Astrocyte of the hippocampus (primary cell): Measurements from ENCODE around the gene GPRIN3.

Source experiments
- DNase-seq: peaks from one replicate; pipeline ENCODE4 v3.0.0; 2011; ENCODE audit warnings: low read depth, low spot score

The GPRIN3 gene

GRCh38 chr4:89307446-89308160, at the start of gene GPRIN3:
GPRIN3 (minus strand) TSS chr4:89307800; CDS start chr4:89250110, 57,690 bp downstream.
- peak; percentile 64 for DNase-seq

DNA sequence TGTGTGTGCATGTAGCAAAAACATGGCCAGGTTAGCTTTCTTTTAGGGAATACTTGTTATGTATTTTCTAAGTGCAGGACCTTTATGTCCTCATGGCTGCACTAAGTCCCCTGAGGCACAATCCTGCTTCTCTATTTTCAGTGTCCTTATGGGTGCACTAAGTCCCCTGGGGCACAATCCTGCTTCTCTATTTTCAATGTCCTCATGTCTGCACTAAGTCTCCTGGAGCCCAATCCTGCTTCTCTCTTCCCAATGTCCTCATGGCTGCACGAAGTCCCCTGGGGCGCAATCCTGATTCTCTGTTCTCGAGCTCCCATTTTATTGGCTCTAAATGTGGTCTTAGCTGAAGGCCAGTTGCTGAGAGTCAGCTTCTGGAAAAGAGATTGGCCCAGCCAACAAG, 49.7 kb upstream of the GPRIN3 start:
- DNase-seq: no peak

GRCh38 chr4:89356086-89356485, 48.5 kb upstream of the GPRIN3 start:
- peak; percentile 33 for DNase-seq

- DNase-seq: no peak
These were observed 45.9 kb upstream of the GPRIN3 start for GRCh38 chr4:89353514-89353913.

GRCh38 chr4:89352541-89352940, 44.9 kb upstream of the GPRIN3 start:
- no peak for DNase-seq

DNA sequence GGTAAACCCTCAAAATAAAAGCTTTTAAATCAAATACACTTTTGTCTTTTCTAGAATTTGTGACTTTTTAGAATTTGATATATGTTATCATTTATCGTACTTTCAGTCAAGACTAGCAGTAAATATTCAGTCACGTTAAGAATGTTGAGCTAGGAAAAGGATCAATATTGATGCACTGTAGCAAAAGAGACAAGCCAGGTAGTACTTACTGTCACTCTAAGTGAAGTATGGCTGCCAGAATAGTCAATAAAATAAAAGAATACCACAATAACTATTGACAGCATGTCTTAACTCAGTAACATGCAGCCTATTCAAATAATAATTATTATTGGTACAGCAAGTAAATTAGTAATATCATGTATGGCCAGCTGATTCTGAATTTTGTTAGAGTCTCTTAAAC, 43.6 kb upstream of the GPRIN3 start:
- DNase-seq: no peak

DNA sequence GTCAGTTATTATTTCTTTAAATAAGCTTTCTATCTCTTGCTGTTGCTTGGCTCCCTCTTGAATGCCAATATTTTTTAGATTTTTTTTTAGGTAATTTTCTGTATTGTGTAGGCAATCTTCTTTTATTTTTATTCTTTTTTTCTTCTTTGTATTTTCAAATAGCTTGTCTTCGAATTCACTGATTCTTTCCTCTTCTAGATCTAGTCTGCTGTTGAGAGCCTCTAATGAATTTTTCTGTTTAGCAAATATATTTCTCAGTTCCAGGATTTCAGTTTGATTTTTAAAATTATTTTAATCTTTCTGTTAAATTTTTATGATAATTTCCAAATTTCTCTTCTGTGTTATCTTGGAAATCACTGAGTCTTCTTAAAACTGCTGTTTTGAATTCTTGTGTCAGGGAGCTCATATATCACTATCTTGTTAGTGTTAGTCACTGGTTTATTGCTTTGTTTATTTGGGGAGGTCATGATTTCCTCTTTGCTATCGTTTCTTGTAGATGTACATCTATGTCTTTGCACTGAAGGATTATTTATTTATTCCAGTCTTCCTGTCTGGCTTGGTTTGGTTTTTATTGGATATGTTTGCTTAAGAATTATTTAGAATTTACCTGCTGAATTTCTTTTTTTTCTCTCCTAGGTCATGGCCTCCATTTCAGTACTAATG, 39.9 kb upstream of the GPRIN3 start:
- no peak for DNase-seq

GRCh38 chr4:89344571-89344970, 37.0 kb upstream of the GPRIN3 start:
- DNase-seq: no peak

GRCh38 chr4:89338206-89338605, 30.6 kb upstream of the GPRIN3 start:
- no peak for DNase-seq

- no peak for DNase-seq
These were observed 30.1 kb upstream of the GPRIN3 start for GRCh38 chr4:89337681-89338080.

GRCh38 chr4:89336818-89337420, 29.3 kb upstream of the GPRIN3 start:
- DNase-seq: no peak

DNA sequence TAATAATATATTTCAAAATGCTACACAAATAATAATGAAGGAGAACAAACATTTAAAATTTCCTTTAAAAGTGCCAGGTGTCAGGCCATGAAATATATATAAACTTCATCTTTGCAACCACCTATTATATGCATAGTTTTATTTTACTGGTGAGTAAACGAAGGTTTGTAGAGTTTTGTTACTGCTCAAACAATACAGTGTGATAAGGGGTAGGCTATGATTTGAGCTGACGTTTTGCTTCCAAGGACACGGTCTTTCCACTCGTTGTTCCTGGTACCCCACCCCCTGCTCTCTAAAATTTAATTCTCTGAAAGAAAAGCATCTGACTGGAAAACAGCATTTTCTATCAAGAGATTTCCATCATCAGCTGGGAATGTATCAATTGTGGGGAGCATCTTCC, 27.2 kb upstream of the GPRIN3 start:
- DNase-seq: no peak

DNA sequence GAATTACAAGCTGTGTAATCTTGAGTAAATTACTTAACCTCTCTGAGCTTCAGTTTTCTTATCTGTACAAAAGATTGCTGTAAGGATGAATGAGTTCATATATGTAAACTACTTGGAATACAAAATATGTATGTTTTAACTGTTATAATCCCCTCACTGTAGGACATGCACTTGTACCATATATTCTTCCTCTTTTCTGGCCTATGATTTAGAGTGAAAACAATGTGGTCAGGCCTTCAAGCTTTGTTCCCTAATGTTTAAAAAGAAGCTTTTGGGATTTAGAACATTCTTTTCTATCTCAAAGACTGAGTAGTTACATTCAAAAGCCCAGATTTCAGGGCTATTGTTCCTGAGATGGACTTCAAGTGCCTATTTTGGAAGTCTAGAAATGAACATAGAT, 26.7 kb upstream of the GPRIN3 start:
- DNase-seq: no peak

DNA sequence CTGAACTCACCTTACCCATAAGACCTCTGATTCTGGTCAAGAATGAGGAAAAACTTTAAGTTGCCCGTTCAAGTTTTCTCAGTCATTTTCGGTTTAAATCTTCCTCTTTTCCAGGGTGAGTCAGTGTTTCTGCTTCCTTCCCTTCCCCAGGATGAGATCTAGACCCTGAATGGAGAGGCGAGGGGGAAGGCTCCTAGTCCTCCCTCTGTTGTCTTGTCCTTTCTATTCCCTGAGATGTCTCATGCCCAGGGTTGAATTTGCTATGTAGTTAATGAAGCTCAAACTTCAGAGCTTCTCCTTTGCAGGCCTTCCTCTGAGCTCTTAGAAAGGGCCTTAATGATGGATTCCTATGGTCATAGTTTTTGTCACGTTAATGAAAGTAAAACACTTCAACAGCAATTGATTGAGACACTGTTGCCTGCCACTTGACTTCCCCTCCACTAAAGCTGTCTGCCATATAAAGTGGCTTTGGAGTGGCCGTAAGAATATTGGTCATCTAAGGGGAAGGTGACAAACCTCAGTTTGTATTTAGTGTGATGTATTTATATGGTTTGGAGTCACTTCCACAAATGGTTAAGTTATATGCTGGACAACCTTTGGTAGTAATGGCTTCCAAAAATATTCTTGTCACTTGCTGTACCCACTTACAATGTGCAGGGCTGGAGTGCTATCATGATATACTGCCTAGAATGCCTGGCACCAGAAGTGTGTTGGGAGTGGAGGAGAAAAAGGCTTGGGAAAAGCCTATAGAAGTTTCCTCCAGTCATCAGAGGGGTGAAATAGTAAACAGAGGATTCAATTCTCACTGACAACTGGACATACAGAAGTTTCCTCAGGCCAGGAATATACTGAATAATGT, 24.3 kb upstream of the GPRIN3 start:
- DNase-seq: no peak

DNA sequence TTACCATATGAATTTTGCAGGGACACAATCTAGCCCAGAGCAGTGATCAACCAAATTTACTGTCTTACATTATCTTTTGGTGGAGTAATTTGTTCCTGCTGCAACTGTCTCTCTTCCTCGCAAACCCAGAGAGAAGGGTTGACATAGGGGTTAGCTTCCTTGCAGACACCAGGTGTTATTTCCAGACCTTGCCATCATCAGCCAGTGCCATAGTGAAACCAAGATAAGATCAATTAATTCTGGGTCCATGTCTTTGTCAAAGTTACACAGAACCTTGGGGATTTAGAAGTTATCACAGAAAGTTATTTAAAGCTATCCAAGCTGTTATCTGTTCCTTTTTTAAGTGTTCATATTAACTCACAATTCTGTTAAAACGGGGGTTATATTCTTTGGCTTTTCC, 23.6 kb upstream of the GPRIN3 start:
- DNase-seq: no peak

GRCh38 chr4:89329280-89329679, 21.7 kb upstream of the GPRIN3 start:
- no peak for DNase-seq

DNA sequence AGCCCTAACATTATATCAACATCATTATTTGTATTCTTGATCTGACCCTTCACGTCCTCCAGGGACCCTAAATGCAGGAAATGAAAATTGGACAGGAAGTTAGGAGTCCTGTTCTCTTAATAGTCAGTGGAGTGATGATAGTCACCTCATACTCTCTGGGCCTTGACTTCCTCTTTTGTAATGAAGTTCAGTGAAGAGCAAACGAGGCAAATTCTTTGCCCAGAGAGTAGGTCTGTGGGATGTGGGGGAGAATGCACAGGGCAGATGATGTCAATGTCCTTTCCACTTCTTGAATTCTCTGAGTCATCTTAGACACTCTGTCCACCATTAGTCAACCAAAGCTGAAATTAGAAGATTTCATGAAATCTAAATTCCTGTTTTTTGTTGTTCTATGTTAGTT, 17.1 kb upstream of the GPRIN3 start:
- no peak for DNase-seq

GRCh38 chr4:89322671-89323070, 15.1 kb upstream of the GPRIN3 start:
- no peak for DNase-seq

- no peak for DNase-seq
These were observed 12.2 kb upstream of the GPRIN3 start for GRCh38 chr4:89319756-89320155.

DNA sequence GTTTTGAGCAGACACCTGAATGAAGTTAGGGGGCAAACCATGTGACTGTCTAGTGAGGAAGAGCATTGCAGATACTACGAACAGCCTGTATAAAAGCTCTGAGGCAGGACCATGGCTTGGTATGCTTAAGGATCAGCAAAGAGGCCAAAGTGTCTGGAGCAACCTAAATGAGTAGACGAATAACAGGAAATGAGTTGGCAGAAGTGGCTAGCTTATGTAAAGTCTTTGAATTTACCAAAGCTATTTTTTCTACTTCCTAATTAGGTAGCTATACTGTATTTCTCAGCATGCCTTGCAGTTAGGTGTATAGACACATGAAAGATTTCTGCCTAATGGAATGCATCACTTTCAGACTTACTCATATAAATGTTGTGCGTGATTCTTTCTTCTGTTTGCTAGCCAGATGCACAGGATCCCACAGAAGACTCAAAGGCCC, 9.3 kb upstream of the GPRIN3 start:
- DNase-seq: peak; percentile 36

DNA sequence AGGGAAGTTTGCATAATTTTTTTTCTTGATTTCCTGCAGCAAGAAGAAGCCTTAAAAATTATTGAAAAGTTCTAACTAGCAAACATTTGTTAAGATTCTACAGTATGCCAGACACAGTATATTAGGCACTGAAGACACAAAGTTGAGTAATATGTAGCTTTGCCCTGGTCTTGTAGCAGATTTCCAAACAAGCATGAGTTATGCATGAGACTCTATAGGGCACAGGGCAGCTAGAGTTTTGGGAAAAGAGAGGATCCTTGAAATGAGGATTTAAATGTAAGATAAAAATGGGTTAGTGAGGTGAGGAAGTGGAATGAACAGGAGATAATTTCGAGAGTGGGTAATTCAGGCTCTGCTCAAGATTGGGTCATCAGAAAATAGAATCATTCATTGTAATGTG, 8.6 kb upstream of the GPRIN3 start:
- no peak for DNase-seq

DNA sequence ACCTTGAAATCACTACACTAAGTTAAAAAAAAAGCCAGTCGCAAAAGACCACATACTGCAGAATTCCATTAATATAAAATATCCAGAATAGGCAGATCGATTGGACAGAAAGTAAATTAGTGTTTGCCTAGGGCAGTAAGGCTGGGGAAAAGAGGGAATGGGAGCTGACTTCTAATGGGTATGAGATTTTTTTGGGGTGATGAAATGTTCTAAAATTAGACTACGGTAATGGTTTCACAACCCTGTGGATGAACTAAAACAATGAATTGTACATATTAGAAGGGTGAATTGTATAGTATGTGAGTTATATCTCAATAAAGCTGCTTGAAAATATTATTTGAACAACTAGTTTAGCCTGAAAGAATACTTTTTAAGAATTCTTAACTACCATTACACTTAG, 6.7 kb upstream of the GPRIN3 start:
- no peak for DNase-seq
